NOMO-1 (cell line): ENCODE measurements around the gene NDUFB10.
A peak's percentile ranks its signal among the peaks of the same experiment; 100 is the strongest.

ENCODE experiments used
- DNase-seq, 2 experiments: peaks; one replicate each; lab custom pipeline; 2025; ENCODE audit not compliant: unreplicated experiment in 2 of 2; lab: John Stamatoyannopoulos, UW

Gene NDUFB10

DNA sequence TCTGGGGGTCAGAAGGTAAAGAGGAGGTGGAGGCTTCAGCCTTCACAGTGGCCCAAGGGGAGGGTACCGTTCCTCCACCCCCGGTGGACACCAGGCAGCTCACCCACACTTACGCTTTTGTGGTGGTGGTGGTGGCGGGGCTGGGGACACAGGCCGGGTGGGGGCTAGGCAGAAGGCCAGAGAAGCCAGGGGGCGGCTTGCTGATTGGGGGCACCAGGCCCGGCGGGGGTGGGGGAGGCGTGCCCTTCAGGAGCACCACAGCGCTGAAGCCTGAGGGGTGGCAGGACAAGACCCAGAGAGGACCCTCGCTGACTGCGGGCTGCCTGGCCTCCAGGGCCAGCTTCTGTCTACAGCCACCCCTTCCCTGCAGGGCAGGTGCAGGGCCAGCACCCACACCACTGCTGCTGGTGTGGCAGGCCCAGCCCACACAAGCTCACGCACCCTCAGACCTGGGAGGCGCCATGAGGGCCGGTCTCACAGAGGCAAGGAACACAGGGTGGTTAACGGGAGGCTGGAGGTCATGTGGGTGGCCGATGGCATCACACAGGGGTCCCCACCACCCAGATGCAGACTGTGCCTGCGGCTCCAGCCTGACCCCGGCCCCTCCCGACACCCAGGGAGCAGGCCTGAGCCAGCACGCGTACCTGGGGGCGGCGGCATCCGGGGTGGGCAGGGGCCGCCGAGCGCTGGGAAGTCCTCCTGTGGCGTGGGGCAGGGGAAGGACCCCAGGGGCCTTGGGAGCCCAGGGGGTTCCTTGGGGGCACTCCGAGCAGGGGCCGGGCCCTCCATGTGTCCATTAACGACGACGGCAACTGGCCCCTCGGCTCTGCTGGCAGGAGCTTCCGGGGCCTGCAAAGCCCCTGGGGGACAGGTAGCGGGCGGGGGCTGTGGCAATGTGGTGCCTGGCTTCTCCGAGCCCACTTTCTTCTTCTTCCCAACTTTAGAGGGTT is 39.8 kb downstream of the NDUFB10 start:
- DNase-seq, result no peak

DNA sequence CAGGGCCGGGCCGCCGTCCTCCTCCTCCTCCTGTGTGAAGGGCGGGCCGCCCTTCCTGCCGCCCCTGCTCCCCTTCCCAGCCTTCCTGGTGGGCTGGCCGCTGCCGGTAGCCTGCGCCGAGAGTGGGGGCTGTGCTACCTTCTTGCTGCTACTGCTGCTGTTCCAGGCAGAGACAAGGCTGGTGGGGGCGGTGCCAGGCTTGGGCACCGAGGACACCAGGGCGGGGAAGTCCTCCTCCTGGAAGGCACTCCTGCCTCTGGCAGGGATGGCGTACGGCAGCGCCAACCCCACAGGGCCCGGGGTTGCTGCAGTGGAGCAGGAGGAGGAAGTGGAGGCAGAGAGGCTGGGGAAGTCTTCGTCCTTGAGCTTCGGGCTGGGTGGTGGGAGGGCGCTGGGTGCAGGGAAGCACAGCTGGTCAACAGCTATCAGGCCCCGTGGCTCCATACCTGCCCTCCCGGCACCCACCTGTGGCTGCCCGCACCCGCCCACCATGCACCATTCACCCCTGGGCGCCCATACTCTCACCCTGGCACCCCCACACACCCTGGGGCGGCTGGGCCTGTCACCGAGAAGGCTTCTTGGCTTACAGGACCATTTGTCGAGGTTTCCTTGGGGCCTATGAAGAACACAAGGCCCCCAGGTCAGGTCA is 40.7 kb downstream of the NDUFB10 start:
- DNase-seq, result no peak

DNA sequence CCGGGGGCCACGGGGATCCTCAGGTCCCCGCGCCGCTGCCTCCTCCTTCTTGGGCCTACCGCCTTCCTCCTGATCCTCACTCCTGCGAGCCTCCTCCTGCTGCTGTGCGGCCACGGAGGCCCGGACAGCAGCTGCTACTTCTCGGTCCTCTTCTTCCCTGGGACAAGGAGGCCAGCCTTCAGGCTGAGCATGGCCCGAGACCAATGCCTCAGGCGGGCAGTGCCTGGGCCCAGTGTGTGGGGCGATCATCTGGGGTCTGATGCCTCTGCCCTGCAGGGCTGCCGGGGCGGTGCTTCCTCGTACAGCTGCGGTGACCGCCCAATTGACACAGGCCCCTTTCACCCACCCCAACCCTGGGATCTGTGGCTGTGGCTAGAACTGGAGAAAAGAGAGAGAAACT is 41.7 kb downstream of the NDUFB10 start:
- DNase-seq, result no peak

DNA sequence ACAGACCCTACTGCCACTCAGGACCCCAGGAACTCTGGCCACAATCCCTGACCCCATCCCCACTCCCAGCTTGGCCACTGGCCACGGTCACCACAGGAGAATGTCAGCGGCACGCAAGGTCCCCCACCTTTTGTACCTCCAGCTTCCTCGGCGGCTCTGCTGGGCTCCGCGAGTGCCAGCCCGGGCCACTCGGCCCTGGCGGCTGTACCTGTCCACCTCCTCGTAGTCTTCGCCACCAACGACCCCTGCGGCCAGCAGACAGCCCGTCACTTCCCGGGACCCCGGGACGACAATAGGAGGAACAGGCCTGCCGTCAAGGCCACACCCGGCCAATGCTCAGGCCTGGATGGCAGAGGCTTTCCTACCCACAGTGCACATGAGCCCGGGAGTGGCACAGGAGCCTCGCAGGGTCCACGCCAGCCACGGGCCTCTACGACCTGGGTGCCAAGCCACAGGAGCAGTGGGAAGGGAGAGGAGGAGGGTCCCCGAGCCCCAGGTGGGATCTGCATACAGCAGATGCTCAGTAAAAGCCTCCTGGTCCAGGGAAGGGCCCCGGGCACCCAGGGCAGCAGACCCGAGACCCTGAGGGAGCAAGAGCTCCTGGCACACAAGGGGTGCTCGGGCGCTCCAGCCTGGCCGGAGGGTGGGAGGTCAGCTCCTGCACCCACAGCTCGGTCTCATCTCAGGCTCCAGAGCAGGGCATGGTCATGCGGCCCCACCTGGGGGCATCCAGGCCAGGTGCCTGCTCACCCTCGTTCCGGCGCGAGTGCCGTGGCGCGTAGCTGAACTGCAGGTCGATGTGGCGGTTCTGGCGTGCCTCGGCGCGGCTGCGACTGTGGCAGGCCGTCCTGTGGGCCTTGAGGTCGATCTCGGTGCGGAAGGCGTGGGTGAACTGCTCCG is 42.4 kb downstream of the NDUFB10 start:
- DNase-seq, result no peak

DNA sequence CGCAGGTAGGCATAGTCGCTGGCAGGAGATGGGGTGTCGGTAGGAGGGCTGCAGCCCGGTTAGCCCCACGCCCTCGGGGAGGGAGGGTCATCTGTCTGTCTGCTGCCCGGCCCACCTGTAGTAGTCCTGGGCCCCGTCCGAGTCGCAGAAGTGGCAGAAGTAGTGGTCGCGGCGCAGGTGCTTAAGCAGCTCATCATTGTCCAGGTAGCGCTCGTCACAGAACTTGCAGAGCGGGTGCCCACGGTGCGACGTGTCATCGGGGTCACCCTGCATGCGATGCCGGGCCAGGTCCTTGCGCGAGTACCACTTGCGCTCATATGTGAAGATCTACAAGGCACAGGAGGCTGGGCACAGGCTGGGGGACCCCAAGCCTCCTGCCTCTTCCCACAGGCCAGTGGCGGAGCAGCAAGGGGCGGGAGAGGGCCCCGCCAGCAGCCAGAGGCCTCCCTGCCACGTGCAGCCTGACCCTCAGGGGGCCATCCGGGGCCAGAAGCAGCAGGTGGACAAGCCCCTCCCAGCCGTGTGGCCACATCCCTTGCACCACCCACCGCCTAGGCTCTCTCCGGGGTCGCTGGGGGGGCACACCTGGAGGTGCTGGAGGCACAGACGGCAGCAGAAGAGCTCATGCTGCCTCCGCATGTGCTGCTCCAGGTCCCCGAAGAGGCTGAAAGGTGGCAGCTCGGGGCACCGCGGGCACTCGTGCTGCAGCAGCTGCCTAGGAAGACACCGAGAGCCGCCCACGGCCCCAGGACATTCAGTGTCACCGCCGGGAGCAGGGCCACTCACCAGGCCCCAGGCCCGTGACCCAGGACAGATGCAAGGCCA is 43.3 kb downstream of the NDUFB10 start:
- no peak for DNase-seq

DNA sequence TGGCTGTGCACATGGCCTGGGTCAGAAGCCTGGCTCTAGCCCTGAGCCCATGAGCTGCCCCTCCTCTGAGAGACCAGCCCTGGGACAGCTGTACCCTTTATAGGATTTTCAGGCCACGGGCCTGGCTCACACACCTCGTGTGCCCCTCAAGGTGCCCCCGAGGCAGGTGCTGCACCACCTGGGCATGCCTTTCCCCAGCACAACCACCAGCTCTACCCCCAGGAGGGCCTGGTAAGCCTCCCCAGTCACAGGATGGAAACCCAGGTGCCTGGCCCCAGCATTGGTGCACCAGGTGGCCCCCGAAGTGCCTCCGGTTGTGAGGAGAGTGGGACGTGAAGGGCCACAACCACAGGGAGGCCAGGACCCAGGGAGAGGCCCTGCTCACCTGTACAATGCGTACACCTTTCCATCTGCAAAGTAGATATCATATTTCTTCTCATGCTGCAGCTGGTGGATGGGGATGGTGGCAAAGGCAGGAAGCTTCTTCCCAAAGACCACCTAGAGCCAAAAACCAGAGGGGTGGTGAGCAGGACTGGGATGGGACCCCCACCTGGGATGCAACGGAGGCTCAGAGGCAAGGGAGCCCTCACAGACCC is 44.0 kb downstream of the NDUFB10 start:
- DNase-seq, result no peak

DNA sequence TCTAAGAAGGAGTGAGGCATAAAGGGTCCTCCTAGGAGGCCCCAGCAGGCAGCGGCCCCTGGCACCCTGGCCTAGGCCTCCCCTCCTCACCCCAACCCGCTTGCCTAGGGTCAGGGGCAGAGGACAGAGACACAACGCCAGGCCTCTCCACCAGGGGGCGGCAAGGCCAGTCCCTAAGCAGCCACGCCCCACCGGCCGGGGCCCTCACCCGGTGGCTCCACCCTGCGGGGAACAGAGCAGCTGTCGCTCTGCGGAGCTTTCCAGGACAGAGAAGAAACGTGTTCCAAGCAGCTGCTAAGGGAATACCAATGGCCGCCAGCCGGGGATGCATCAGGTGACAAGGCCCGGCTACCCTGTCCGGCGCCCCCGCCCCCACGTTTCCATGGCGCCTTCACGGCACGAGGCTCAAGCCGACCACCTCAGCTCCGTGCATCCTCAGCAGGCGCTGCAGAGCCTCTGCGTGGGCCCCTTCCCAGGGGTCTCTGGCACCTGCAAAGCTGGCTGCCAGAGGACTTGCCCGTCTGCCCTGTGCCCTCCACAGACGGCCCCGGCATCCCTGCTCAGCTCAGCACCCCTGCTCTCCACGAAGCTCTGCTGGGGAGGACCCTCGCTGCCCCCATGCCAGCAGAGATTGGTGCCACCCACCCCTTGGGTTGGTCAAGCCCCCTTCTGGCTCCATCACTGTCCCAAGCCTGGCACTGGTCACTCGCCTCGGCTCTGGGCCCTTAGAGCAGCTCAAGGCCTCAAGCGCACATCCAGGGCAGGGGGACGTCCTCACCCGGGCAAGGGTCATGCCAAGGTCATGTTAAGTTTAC is 44.7 kb downstream of the NDUFB10 start:
- DNase-seq, result peak; percentile 77 to 83

DNA sequence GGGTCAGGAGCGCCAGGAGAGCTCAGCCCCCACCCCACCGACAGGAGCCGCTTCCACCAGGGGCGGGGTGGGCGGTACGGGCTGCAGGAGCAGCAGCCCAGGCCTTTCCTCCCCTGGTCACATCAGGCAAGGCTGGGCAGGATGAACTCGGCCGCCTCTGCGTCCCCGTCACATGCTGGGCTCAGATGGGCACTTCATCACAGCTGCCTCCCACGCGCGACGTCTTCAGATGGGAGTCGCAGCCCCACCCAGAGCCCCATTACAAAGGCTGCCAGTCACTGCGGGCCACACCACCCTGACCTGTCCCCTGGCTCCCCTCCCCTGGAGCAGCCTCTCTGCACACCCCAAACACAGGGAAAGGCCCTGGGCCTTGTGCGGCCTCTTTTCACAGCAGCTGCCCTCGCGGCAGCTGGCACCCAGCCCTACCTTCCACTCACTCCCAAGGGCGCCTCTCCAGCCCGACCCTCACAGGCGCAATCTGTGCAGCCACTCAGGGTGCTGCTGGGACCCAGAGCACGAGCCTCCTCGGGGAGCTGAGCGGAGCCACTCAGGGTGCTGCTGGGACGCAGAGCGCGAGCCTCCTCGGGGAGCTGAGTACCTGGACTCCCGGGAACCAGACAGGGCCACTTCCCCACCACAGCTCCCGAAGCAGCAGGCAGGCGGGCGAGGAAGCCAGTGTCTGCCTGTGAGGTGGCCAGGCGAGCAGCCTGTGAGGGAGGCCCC is 45.6 kb downstream of the NDUFB10 start:
- DNase-seq, result no peak

DNA sequence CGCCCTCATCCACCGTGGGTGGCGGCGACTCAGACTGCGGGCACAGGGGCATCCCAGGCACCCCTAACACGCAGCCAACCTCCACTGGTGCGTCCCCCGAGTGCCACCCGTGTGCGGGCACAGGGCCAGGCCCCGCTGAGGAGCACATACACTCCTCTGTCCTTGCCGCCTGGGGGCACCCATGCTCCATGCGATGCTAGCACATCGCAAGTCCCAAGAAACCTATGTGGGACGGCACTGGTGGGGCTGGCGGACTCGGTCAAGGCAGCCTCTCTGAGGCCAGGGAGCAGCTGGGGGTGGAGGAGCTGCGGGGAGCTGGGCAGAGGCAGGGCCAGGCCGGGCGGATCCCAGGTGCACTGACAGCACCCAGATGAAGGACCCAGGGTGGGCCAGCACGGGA is 46.3 kb downstream of the NDUFB10 start:
- DNase-seq, result no peak

DNA sequence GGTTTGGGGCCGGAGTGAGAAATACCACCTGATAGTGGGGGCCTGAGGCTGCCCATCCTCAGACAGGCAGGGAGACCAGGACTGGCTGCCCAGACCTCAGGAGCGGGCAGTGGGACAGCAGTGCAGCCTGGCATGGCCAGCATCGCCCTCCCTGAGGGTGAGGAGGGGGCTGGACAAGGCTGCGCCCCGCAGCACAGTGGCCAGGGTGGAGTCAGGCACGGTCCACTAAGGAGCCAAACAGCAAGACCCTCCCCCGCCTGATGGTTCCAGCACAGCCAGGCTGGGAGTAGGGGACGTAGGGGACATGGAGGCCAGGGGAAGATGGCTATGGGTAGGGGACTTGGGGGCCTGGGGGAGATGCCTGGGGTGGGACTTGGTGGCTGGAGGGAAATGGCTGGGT is 47.0 kb downstream of the NDUFB10 start:
- DNase-seq, result no peak

DNA sequence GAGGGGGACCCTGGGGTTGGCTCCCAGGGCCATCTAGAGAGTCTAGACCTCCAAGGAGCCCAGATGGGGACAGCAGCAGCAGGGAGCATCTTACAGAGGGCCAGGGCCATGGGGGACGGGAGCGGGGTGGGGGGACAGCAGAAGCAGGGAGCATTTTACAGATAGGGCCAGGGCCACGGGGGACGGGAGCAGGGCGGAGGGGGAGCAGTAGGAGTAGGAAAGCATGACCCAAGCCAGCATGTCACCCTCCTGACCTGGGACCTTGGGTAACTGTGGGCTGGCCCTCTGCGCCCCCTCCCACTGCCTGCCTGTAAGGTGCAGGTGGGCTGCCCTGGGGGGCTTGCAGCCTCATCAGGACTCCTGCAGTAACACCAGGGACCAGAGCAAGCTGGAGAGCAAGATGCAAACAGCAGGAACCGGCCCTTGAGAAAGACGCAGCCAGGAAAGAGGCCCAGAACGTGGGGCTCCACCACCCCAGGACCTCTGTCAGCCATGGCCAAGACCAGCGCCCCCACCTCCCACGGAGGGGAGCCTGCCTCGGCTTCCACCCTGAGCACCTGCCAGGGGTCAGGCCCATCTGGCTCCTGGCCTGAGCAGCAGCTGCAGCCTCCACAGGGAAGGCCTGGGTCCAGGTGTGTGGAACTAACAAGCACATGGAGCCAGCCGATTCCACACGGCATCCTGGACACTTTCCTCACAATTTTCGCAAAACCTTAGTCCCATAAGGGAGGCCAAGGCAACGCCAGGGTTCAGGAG is 47.9 kb downstream of the NDUFB10 start:
- no peak for DNase-seq

DNA sequence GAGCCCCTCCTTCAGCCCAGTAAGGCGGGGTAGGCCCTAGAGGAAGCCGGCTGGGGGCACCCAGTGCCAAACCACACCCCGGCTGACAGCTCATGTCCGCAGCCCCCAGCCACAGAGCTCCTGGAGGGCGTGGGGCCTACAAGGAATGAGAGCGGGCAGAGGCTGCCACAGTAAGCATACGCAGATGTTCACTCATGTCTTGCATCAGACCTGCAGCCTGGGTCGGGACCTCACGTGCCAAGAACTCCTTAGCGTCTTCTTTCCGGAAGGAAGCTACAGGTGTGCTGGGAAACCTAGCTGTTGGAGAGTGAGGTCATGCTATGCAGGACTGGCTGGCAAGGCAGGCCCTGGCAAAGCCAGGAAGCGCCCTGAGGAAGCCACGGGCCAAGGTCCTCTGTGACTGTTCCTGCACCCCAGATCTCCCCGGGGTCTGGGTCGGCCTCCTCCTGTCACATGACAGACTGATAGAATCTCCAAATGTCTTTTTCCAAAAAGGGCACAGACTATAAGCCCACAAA is 48.7 kb downstream of the NDUFB10 start:
- DNase-seq, result peak; percentile 16 to 27

DNA sequence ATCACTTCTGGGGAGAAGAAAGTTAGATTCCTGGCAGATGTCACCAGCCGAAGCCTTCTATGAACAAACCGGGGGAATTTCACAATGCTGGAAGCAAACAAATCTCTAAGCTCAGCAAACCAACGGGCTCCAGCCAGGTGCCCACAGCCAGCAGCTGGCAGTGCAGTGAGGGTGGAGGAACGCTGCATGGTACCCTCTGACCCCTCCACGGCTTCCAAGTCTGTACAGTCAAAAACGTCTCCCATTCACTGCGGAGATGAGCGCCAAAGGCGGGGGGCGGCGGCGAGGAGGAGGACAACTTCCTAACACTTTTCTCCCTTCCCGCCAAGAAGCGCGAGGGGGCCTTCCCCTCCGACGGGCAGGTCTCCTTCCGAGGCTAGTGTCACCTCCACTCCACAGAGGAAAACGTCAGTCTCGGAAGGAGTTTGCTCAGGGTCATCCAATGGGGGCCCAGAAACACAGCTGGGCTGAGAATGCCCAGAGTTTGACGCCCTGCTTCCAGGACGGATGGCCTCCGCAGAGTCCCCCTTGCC is 49.4 kb downstream of the NDUFB10 start:
- peak; percentile 24 to 41 for DNase-seq

DNA sequence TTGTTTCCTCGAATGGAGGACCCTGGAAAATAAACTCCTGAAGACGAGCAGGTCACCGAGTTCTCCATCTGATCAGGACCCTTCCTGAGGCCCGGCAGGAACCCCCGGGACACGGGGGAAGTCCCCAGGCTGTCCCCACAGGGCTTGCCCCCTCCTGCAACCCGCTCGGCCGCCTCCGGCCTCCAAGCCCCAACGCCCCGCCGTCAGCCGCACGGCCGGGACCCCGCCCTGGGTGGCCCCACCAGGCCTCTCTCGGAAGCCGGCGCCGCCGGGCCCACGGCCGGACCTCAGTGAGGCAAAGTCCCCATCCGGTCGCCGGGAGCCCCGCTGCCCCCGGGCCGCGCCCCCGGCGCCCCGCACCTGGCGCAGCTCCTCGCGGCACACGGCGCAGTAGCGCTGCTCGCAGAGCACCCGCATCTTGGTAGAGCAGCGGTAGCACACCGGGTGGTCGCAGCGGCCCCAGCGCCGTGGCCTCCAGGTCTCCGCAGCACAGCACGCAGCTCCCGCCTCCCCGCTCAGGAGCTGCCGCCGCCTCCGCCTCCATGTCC is 49.9 kb downstream of the NDUFB10 start:
- no peak for DNase-seq

DNA sequence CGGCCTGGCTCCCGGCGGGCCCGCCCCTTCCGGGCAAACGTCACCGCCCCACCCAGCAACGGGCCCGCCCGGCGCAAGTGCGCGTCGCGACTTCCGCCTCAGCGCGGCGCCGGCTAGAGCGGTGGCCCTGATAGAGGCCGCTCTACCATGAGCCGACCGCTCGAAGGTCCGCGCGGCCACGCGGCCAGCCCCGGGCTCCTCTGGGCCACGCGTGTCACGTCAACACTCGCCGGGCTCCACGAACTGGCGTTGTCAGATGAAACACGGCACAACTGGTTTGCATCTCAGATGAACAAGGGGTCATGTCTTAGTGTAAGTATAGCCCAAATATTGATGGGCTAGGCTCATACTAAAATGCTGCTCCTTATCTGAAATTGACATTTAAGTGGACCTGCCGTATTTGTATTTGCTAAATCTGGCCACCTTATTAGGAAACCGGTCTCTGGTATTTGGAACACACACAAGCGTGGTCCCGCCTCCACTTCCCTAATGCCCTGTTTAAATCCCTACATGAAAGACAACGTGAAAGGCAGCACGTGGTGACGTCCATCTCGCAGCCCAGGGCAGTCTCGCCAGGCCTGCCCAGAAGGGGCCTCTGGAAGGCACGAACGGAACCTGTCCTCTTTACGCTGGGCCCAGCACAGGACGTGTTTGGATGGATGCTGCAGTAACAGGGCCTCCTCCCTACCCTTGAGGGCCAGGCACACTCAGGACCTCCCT is 50.6 kb downstream of the NDUFB10 start, which contains the start of gene ZNF598:
Gene ZNF598, minus strand, starts transcription at position 31 of the 720 bp plus-strand sequence.
- DNase-seq, result peak; percentile 65 to 80
